GM23338 (cell line): ENCODE measurements around the gene BPTF.

Experiments used
- CREB1 ChIP-seq: fragments of 250-450 bp; sonication (Bioruptor Pico); IDR thresholded peaks from 2 replicates; pipeline ENCODE4 v1.5.0; 2020; ENCODE audit warnings: low read depth, mild to moderate bottlenecking, moderate library complexity
- EZH2 ChIP-seq: fragments of 200-600 bp; sonication (generic); IDR thresholded peaks from one replicate; pipeline ENCODE4 v1.8.0; 2017; ENCODE audit warnings: antibody characterized with exemption, mild to moderate bottlenecking, low read depth; ENCODE audit not compliant: unreplicated experiment
- EZH2phosphoT487 ChIP-seq: fragments of 200-600 bp; sonication (generic); IDR thresholded peaks from one replicate; pipeline ENCODE4 v1.8.1; 2018; ENCODE audit warnings: antibody characterized with exemption; ENCODE audit not compliant: unreplicated experiment
- JUNB ChIP-seq: IDR thresholded peaks from one replicate; pipeline ENCODE4 v1.6.1; 2016; ENCODE audit warnings: antibody characterized with exemption; ENCODE audit not compliant: unreplicated experiment
- POLR2AphosphoS5 ChIP-seq: IDR thresholded peaks from 2 replicates; pipeline ENCODE4 v1.6.1; 2016; ENCODE audit warnings: antibody characterized with exemption, low read depth
- TF ChIP-seq, protein P1 (sequence below), 2 experiments: fragments of 200-600 bp in 1 of 2; sonication (generic) in 1 of 2; conservative IDR thresholded peaks; 2 replicates each; pipeline versions ENCODE4 v1.5.1 to v1.6.1; 2016 to 2017; ENCODE audit warnings: antibody characterized with exemption in 2 of 2, low read depth in 2 of 2, mild to moderate bottlenecking in 2 of 2, moderate library complexity in 1 of 2
- TF ChIP-seq, protein P2 (sequence below): IDR thresholded peaks from 2 replicates; pipeline ENCODE4 v1.6.1; 2016; ENCODE audit warnings: antibody characterized with exemption
- TF ChIP-seq, protein P3 (sequence below): IDR thresholded peaks from one replicate; pipeline ENCODE4 v1.6.1; 2018; ENCODE audit warnings: antibody characterized with exemption; ENCODE audit not compliant: unreplicated experiment

DNA sequence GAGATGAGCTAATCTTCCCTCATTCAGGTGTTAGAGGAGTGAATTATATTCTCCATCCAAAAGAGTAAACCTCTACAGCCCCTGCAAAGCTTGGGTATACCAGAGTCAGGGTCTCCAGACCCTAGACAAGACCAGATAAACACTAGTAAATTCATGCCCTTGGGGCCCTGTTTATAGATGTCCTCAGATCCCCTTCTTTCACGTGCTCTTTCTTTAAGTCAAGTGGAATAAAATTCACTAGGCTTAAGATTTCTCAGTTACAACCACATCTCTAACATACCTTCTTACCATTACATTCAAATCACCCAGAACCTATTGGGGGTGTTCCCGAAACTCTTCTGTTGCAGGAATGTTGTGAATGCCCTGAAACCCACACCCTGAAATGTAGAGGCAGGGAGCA lies 173.2 kb downstream of the BPTF start:
- TF ChIP-seq, protein P1, sequence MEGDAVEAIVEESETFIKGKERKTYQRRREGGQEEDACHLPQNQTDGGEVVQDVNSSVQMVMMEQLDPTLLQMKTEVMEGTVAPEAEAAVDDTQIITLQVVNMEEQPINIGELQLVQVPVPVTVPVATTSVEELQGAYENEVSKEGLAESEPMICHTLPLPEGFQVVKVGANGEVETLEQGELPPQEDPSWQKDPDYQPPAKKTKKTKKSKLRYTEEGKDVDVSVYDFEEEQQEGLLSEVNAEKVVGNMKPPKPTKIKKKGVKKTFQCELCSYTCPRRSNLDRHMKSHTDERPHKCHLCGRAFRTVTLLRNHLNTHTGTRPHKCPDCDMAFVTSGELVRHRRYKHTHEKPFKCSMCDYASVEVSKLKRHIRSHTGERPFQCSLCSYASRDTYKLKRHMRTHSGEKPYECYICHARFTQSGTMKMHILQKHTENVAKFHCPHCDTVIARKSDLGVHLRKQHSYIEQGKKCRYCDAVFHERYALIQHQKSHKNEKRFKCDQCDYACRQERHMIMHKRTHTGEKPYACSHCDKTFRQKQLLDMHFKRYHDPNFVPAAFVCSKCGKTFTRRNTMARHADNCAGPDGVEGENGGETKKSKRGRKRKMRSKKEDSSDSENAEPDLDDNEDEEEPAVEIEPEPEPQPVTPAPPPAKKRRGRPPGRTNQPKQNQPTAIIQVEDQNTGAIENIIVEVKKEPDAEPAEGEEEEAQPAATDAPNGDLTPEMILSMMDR (conservative IDR thresholded peaks at IDR 0.05; ENCODE audit: low read depth in 2 of 2) = no peak
- TF ChIP-seq POLR2AphosphoS5 = no peak
- TF ChIP-seq EZH2 = no peak
- TF ChIP-seq EZH2phosphoT487 = no peak
- TF ChIP-seq CREB1 (CRISPR knock-in tag) = no peak
- TF ChIP-seq, protein P2, sequence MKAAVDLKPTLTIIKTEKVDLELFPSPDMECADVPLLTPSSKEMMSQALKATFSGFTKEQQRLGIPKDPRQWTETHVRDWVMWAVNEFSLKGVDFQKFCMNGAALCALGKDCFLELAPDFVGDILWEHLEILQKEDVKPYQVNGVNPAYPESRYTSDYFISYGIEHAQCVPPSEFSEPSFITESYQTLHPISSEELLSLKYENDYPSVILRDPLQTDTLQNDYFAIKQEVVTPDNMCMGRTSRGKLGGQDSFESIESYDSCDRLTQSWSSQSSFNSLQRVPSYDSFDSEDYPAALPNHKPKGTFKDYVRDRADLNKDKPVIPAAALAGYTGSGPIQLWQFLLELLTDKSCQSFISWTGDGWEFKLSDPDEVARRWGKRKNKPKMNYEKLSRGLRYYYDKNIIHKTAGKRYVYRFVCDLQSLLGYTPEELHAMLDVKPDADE = no peak
- TF ChIP-seq JUNB = no peak
- TF ChIP-seq, protein P3, sequence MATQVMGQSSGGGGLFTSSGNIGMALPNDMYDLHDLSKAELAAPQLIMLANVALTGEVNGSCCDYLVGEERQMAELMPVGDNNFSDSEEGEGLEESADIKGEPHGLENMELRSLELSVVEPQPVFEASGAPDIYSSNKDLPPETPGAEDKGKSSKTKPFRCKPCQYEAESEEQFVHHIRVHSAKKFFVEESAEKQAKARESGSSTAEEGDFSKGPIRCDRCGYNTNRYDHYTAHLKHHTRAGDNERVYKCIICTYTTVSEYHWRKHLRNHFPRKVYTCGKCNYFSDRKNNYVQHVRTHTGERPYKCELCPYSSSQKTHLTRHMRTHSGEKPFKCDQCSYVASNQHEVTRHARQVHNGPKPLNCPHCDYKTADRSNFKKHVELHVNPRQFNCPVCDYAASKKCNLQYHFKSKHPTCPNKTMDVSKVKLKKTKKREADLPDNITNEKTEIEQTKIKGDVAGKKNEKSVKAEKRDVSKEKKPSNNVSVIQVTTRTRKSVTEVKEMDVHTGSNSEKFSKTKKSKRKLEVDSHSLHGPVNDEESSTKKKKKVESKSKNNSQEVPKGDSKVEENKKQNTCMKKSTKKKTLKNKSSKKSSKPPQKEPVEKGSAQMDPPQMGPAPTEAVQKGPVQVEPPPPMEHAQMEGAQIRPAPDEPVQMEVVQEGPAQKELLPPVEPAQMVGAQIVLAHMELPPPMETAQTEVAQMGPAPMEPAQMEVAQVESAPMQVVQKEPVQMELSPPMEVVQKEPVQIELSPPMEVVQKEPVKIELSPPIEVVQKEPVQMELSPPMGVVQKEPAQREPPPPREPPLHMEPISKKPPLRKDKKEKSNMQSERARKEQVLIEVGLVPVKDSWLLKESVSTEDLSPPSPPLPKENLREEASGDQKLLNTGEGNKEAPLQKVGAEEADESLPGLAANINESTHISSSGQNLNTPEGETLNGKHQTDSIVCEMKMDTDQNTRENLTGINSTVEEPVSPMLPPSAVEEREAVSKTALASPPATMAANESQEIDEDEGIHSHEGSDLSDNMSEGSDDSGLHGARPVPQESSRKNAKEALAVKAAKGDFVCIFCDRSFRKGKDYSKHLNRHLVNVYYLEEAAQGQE = no peak
